Measurements from ENCODE around the gene FKBP15. TPM values are rescaled to one million over a fixed set of nuclear protein-coding genes. Genes with fewer than 3 reads are reported as not detected.

The FKBP15 gene
- total and polyA plus RNA-seq, 2 of the 4 experiments (the other 2 are of a cell fraction): 20.4 to 25.5 TPM

- H3K14ac ChIP-seq (replicated peaks; ENCODE audit: low read depth, low read length): no peak overlapping the region
- intact Hi-C loops (cut with micrococcal nuclease): no loop called here
- no peak overlapping the region for H2AK9ac ChIP-seq (replicated peaks; ENCODE audit: low read depth, low read length, poor library complexity)
- no peaks in the 10 kb centered on the region for H3K9me3 ChIP-seq (ENCODE audit: control insufficient read depth, insufficient read depth, low read length)
- no peak overlapping the region for H2AFZ ChIP-seq (replicated peaks; ENCODE audit: low read length, poor library complexity)
- no peak overlapping the region for H3K9ac ChIP-seq (ENCODE audit: low read depth, low read length)
- no peak overlapping the region for H3K4ac ChIP-seq (ENCODE audit: low read depth, low read length)
- in situ Hi-C loops (cut with MboI; ENCODE audit: low sequenced_read_pairs): no loop called here
- H3K23ac ChIP-seq (ENCODE audit: low read depth, low read length): no peak overlapping the region
- no peak overlapping the region for H2BK20ac ChIP-seq (ENCODE audit: low read depth, low read length)
- no peaks in the 10 kb centered on the region for H4K20me1 ChIP-seq (ENCODE audit: insufficient read depth, low read length)
- ChIA-PET POLR2A (ENCODE audit: unreplicated experiment) (no interaction called here), CTCF (no interaction called here)
- no TSS peak for BruUV-seq (replicated peaks)
- dilution Hi-C loops (cut with HindIII; ENCODE audit: low sequenced_read_pairs, unreplicated experiment): no loop called here
- H2BK120ac ChIP-seq (ENCODE audit: low read depth, low read length): no peak overlapping the region
- no peak overlapping the region for H4K8ac ChIP-seq (ENCODE audit: low read depth in 2 of 2, low read length in 2 of 2)
- H3K9me1 ChIP-seq (ENCODE audit: insufficient read depth, low read length): no peaks in the 10 kb centered on the region
- no peak overlapping the region for H4K5ac ChIP-seq (ENCODE audit: low read depth, low read length)
- no peak overlapping the region for H3K27ac ChIP-seq (ENCODE audit: insufficient read depth, low read length)
- no peak overlapping the region for H3K4me3 ChIP-seq (ENCODE audit: insufficient read depth, low read depth, low read length)
- H2AK5ac ChIP-seq (ENCODE audit: low read depth, low read length): no peak overlapping the region
- H2BK15ac ChIP-seq (ENCODE audit: low read depth, low read length): no peak overlapping the region
- H3K4me2 ChIP-seq (ENCODE audit: low read depth, low read length): no peak overlapping the region
- no peak overlapping the region for H3K56ac ChIP-seq (ENCODE audit: extremely low read depth, insufficient read depth, low read length)
- TF ChIP-seq FOS (IDR thresholded peaks at IDR 0.05; ENCODE audit: low read depth, low read length) (no peak), MAFK (IDR thresholded peaks at IDR 0.05; ENCODE audit: low read depth, low read length) (peak; percentile 59), RFX5 (IDR thresholded peaks at IDR 0.05; ENCODE audit: low read depth, low read length) (no peak), RCOR1 (IDR thresholded peaks at IDR 0.05; ENCODE audit: insufficient replicate concordance, low read length) (no peak)
- peaks cover 3% of the 10 kb centered on the region; the same call in 1 of the 2 replicates for H3K27me3 ChIP-seq (ENCODE audit: control insufficient read depth, insufficient read depth, low read length)
- ATAC-seq (ENCODE audit: low read depth) (no peak), DNase-seq (no peak)
- H3K4me1 ChIP-seq (ENCODE audit: control insufficient read depth, insufficient read depth, low read length): no peaks in the 10 kb centered on the region
- no peaks in the 10 kb centered on the region for H3K79me1 ChIP-seq (ENCODE audit: low read depth in 1 of 2, low read length in 2 of 2)
- no peaks in the 10 kb centered on the region for H3K36me3 ChIP-seq (ENCODE audit: control insufficient read depth, insufficient read depth, low read length)
- no peak overlapping the region for H3K18ac ChIP-seq (ENCODE audit: low read depth, low read length)
- H2BK5ac ChIP-seq (ENCODE audit: low read depth, low read length, poor library complexity, severe bottlenecking): no peak overlapping the region
- H4K91ac ChIP-seq (ENCODE audit: insufficient read depth, low read depth, low read length): no peak overlapping the region
These were observed 91.6 kb downstream of the FKBP15 start for GRCh38 chr9:113129466-113129865.

All from IMR-90 (cell line).